Vagina (tissue), 2 donors: Measurements from ENCODE around the gene SETD1B.

Source experiments
- CTCF ChIP-seq, 3 experiments: fragments of 450-650 bp in 2 of 3; fragments of 200-600 bp in 1 of 3; sonication (generic) in 1 of 3; IDR thresholded peaks; one replicate each; pipeline ENCODE4 v1.5.1; 2017 to 2019; ENCODE audit warnings: antibody characterized with exemption in 3 of 3, mild to moderate bottlenecking in 2 of 3, moderate library complexity in 2 of 3
- POLR2A ChIP-seq, 2 donors: fragments of 450-650 bp; IDR thresholded peaks; one replicate each; pipeline ENCODE4 v1.6.1; 2017; ENCODE audit warnings: antibody characterized with exemption in 2 of 2, mild to moderate bottlenecking in 2 of 2, moderate library complexity in 2 of 2
- POLR2AphosphoS5 ChIP-seq, 2 donors: sonication (generic); formaldehyde crosslinking; IDR thresholded peaks; one replicate each; pipeline ENCODE4 v1.9.0; 2017; ENCODE audit warnings: antibody characterized with exemption in 2 of 2, mild to moderate bottlenecking in 2 of 2, low read depth in 1 of 2; ENCODE audit not compliant: insufficient read depth in 1 of 2

DNA sequence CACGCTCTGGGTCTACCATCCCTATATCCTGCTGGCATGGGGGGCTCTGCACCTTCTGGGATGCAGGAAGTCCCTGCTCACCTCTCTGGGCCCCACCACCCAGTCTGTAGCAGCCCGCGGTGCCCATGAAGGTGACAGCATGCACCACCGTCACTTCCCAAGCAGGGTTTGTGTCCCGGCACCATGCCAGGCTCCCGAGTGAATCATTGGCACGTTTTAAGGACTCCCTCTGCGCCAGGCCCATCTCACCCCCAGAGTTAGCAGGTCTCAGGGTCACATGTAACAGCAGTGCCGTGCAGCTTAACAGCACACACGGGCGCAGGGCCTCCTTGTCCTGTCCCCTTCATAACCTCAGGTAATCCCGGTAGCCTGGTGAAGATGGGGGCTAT lies 19.9 kb downstream of the SETD1B start:
- no peak for TF ChIP-seq CTCF (IDR thresholded peaks at IDR 0.05)
- no peak for TF ChIP-seq POLR2A (IDR thresholded peaks at IDR 0.05)
- no peak for TF ChIP-seq POLR2AphosphoS5 (IDR thresholded peaks at IDR 0.05; ENCODE audit: insufficient read depth in 1 of 2, low read depth in 1 of 2)
